ENCODE data around the gene ZNF528.

Gene ZNF528

DNA sequence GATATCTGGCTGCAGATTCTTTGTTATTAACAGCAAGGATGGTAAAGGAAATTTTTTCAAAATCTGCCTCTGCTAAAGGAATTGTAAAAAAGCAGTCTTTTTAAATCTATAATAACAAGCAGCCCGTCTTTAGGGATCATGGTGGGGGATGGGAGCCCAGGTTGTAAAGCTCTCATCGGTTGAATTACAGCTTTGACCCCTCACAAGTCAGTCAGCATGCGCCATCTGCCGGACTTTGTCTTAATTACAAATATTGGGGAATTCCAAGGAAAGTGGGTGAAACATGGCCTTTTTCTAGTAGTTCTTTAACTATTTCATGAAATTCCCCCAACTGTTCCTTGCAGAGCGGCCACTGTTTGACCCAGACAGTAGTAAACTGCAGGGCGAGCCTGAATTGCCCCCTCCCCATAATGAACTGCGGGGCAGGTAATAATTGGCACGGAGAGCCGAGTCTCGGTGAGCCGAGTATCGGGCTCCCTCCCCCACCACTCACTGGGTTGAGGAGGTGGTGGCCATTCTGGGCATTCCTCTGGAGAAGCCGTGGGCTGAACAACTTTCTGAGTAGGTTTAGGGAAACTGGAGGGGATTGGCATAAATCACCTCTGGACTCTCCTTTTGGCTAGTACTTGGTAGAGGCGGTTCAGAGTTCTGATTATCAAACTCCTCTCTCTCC is 67.3 kb downstream of the ZNF528 start:
- no peak for DNase-seq (ENCODE audit: low spot score)
- TF ChIP-seq, protein P1, sequence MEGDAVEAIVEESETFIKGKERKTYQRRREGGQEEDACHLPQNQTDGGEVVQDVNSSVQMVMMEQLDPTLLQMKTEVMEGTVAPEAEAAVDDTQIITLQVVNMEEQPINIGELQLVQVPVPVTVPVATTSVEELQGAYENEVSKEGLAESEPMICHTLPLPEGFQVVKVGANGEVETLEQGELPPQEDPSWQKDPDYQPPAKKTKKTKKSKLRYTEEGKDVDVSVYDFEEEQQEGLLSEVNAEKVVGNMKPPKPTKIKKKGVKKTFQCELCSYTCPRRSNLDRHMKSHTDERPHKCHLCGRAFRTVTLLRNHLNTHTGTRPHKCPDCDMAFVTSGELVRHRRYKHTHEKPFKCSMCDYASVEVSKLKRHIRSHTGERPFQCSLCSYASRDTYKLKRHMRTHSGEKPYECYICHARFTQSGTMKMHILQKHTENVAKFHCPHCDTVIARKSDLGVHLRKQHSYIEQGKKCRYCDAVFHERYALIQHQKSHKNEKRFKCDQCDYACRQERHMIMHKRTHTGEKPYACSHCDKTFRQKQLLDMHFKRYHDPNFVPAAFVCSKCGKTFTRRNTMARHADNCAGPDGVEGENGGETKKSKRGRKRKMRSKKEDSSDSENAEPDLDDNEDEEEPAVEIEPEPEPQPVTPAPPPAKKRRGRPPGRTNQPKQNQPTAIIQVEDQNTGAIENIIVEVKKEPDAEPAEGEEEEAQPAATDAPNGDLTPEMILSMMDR (IDR thresholded peaks at IDR 0.05; ENCODE audit: extremely low read depth, missing control alignments) = no peak
